Measurements from ENCODE around the gene PNPLA5. TPM values are rescaled to one million over a fixed set of nuclear protein-coding genes. Genes with fewer than 3 reads are reported as not detected.

Gene PNPLA5
- total and polyA plus RNA-seq, 2 of the 13 experiments (the other 11 are each of a cell fraction or from before 2014, with no cell fraction given) = not detected

DNA sequence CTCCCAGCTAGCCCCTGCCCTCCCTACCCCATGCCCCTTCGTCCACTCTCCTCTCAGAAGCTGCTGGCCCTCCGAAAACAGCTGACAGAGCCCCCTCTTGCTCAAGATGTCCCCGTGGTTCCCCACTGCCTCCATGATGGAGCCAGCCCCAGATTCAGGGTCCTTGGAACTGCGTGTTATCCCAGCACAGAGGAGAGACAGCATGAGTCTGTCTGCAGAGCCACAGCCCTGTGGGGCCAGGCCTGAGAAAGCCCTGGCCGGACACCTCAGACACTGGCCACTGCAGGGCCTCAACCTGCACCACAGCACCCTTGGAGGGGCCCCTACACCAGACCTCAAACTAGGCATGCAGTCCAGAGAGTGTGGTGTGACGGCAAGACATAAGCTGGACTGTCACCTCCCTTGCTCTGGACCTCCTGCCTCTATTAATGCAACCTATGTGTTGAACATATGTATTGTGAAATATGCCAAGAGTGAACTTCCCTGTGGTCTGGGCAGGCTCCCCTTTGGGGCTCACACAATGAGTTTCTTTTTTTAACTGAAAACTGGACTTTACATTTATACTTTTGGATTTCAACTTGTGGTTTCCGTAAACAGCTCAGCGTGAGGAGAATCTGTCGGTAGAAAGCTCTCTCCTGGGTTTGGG, 9.6 kb downstream of the PNPLA5 start:
- Histone ChIP-seq H3K9me3 (ENCODE audit: low read length) (no peaks in the 10 kb centered on the region), H3K4me3 (replicated peaks in 1 of 3; ENCODE audit: insufficient read depth in 1 of 3, low read depth in 2 of 3, low read length in 3 of 3) (no peak overlapping the region), H3K27ac (ENCODE audit: extremely low read length, insufficient read depth, low read length) (no peak overlapping the region), H3K27me3 (ENCODE audit: control insufficient read depth in 1 of 2, insufficient read depth in 2 of 2, low read length in 2 of 2) (peaks cover 0 to 3% of the 10 kb centered on the region in 2 experiments; a peak in 2 of 5 replicates), H3K4me2 (ENCODE audit: low read depth, low read length) (no peak overlapping the region), H3K36me3 (replicated peaks in 1 of 2; ENCODE audit: control insufficient read depth in 1 of 2, insufficient read depth in 2 of 2, low read length in 2 of 2) (no peaks in the 10 kb centered on the region), H3K4me1 (ENCODE audit: insufficient read depth, low read length) (no peaks in the 10 kb centered on the region), H3K79me2 (ENCODE audit: insufficient read depth, low read length) (no peaks in the 10 kb centered on the region), H4K20me1 (ENCODE audit: insufficient read depth, low read length) (no peaks in the 10 kb centered on the region), H2AFZ (ENCODE audit: low read length) (no peak overlapping the region), H3K9ac (ENCODE audit: insufficient read depth, low read depth, low read length) (no peak overlapping the region)
- POLR2A ChIA-PET = no interaction called here
- no peak for FAIRE-seq
- in situ Hi-C loops (cut with HindIII; ENCODE audit: extremely low pct_ligation_motif_present, low pct_unique_long_range_greater_than_20kb) = loop anchor here (25.0 kb wide), 1 partner anchor 755 kb away; no protein-coding TSS in a partner anchor
- no peak for DNase-seq (ENCODE audit: low spot score)
- WGBS (ENCODE audit: low lambda C conversion rate) = 24% methylated on average over 7 of the region's 9 CpGs
- intact Hi-C loops (cut with micrococcal nuclease; ENCODE audit: unreplicated experiment) = no loop called here
- BruUV-seq (replicated peaks) = no TSS peak
- TF ChIP-seq CEBPB (IDR thresholded peaks at IDR 0.05; ENCODE audit: borderline replicate concordance, low read depth, low read length) = peak; percentile 33; the same call in 1 of the 2 replicates
- no peak for TF ChIP-seq CHCHD3 (CRISPR knock-in tag; IDR thresholded peaks at IDR 0.05)
- CTCF ChIA-PET (ENCODE audit: low intra/inter-chr PET ratio, low total read pairs) = interaction anchor here (2.0 kb wide), 1 partner anchor 64 kb away, joined by 7 read pairs; no protein-coding TSS in a partner anchor
- ATAC-seq = no peak

DNA sequence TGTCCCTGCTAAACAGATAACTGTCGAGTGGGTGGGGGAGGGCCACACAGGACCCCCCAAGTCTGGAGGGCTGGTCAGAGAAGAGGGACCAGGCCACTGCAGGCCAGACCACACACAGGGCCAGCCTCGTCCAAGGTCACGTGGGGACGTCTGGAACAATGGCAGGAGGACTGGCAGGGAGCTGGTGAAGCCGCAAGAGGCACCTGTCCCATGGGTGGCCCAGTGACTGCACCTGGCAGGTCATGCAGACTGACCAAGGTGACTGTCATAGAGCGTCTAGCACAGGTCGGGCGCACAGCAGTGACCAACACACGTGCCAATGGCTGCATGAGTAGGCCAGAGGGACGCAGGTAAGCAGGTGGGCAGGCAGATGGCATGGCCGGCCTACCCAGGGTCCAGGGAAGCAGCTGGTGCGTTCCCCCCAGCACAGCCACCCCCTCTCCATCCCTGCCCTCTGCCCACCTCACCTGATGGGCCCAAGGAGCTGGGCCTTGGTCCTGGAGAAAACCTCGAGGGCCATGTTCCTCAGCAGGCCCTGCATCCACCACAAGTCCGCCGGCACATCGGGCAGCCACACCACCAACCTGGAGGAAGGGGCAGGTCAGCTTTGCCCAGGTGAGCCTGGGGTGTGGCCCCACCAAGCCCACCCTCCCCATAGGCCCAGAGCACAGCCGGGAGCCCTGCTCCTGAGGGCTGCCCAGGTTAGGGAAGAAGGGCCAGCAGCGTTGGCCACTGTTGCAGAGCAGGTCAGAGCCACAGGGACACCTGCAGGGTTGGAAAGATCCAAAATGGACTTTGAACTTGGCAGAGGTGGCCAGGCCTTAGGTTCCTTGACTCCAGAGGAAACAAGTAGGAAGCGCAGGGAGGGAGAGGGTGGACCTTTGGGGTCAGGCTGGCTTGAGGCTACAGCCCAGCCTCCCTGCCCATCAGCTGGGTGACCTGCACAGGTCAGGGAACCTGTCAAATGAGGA, 10.4 kb downstream of the PNPLA5 start:
- Histone ChIP-seq H3K4me3 (replicated peaks in 1 of 3; ENCODE audit: insufficient read depth in 1 of 3, low read depth in 2 of 3, low read length in 3 of 3) (no peak overlapping the region), H3K9me3 (ENCODE audit: low read length) (no peaks in the 10 kb centered on the region), H3K27ac (ENCODE audit: extremely low read length, insufficient read depth, low read length) (no peak overlapping the region), H3K4me1 (ENCODE audit: insufficient read depth, low read length) (no peaks in the 10 kb centered on the region), H4K20me1 (ENCODE audit: insufficient read depth, low read length) (no peaks in the 10 kb centered on the region), H2AFZ (ENCODE audit: low read length) (no peak overlapping the region), H3K27me3 (ENCODE audit: control insufficient read depth in 1 of 2, insufficient read depth in 2 of 2, low read length in 2 of 2) (peaks cover 0 to 3% of the 10 kb centered on the region in 2 experiments; a peak in 3 of 5 replicates), H3K36me3 (replicated peaks in 1 of 2; ENCODE audit: control insufficient read depth in 1 of 2, insufficient read depth in 2 of 2, low read length in 2 of 2) (no peaks in the 10 kb centered on the region), H3K9ac (ENCODE audit: insufficient read depth, low read depth, low read length) (no peak overlapping the region), H3K4me2 (ENCODE audit: low read depth, low read length) (no peak overlapping the region), H3K79me2 (ENCODE audit: insufficient read depth, low read length) (no peaks in the 10 kb centered on the region)
- BruUV-seq (replicated peaks) = no TSS peak
- ChIA-PET POLR2A (no interaction called here), CTCF (ENCODE audit: low intra/inter-chr PET ratio, low total read pairs) (no interaction called here)
- in situ Hi-C loops (cut with HindIII; ENCODE audit: extremely low pct_ligation_motif_present, low pct_unique_long_range_greater_than_20kb) (loop anchor here (25.0 kb wide), 1 partner anchor 756 kb away; no protein-coding TSS in a partner anchor), intact Hi-C loops (cut with micrococcal nuclease; ENCODE audit: unreplicated experiment) (no loop called here)
- WGBS (ENCODE audit: low lambda C conversion rate) = 30% methylated on average over 8 of the region's 19 CpGs
- FAIRE-seq (no peak), ATAC-seq (no peak), DNase-seq (ENCODE audit: low spot score) (no peak)
- TF ChIP-seq NR1H2 (CRISPR knock-in tag; IDR thresholded peaks at IDR 0.05; ENCODE audit: borderline replicate concordance, low read depth) (no peak), BCL6 (CRISPR knock-in tag; IDR thresholded peaks at IDR 0.05) (no peak), ELF1 (CRISPR knock-in tag; IDR thresholded peaks at IDR 0.05) (no peak), ZNF550 (CRISPR knock-in tag; IDR thresholded peaks at IDR 0.05; ENCODE audit: borderline replicate concordance) (no peak), ZNF773 (CRISPR knock-in tag; IDR thresholded peaks at IDR 0.05; ENCODE audit: borderline replicate concordance) (no peak), SRF (IDR thresholded peaks at IDR 0.05; ENCODE audit: low read depth, low read length) (no peak), FOXK1 (CRISPR knock-in tag; IDR thresholded peaks at IDR 0.05; ENCODE audit: borderline replicate concordance, low read depth) (no peak), ZFP1 (CRISPR knock-in tag; IDR thresholded peaks at IDR 0.05) (no peak), ETV6 (CRISPR knock-in tag; conservative IDR thresholded peaks at IDR 0.05) (no peak)
- TF ChIP-seq, protein P1, sequence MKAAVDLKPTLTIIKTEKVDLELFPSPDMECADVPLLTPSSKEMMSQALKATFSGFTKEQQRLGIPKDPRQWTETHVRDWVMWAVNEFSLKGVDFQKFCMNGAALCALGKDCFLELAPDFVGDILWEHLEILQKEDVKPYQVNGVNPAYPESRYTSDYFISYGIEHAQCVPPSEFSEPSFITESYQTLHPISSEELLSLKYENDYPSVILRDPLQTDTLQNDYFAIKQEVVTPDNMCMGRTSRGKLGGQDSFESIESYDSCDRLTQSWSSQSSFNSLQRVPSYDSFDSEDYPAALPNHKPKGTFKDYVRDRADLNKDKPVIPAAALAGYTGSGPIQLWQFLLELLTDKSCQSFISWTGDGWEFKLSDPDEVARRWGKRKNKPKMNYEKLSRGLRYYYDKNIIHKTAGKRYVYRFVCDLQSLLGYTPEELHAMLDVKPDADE (CRISPR knock-in tag; IDR thresholded peaks at IDR 0.05) = no peak
- TF ChIP-seq, protein P2, sequence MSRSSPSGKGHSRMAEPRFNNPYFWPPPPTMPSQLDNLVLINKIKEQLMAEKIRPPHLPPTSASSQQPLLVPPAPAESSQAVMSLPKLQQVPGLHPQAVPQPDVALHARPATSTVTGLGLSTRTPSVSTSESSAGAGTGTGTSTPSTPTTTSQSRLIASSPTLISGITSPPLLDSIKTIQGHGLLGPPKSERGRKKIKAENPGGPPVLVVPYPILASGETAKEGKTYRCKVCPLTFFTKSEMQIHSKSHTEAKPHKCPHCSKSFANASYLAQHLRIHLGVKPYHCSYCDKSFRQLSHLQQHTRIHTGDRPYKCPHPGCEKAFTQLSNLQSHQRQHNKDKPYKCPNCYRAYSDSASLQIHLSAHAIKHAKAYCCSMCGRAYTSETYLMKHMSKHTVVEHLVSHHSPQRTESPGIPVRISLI (CRISPR knock-in tag; IDR thresholded peaks at IDR 0.05; ENCODE audit: borderline replicate concordance) = no peak

All from HepG2 (cell line).